ENCODE data around the gene SMC6.

GRCh38 chr2:17658251-17658843, 95.3 kb downstream of the SMC6 start:
- no peak for TF ChIP-seq CTCF (IDR thresholded peaks at IDR 0.05; ENCODE audit: borderline replicate concordance, extremely low read depth, low read length, poor library complexity, severe bottlenecking)
- no peak for TF ChIP-seq EZH2 (IDR thresholded peaks at IDR 0.05; ENCODE audit: borderline replicate concordance, low read depth, low read length, severe bottlenecking)
